Liver (tissue), 3 donors: ENCODE measurements around the gene ZNF329.
"Not testable (repeated sequence)": the region's sequence is repeated elsewhere in the genome, so short reads cannot be mapped to it uniquely, and the experiment has no call there.

Experiments
- EGR1 ChIP-seq, 2 donors: IDR thresholded peaks; 2 replicates each; pipeline ENCODE4 v1.6.1; 2016 to 2018; ENCODE audit warnings: antibody characterized with exemption in 2 of 2, low read depth in 2 of 2
- FOXA1 ChIP-seq: IDR thresholded peaks from 2 replicates; pipeline ENCODE4 v1.6.1; 2016; ENCODE audit warnings: antibody characterized with exemption
- RAD21 ChIP-seq, 2 donors: IDR thresholded peaks; 2 replicates each; pipeline ENCODE4 v1.6.1; 2016; ENCODE audit warnings: antibody characterized with exemption in 2 of 2, mild to moderate bottlenecking in 2 of 2
- RXRA ChIP-seq, 2 donors: IDR thresholded peaks; 2 replicates each; pipeline ENCODE4 v1.6.1; 2017 to 2018; ENCODE audit warnings: antibody characterized with exemption in 2 of 2, mild to moderate bottlenecking in 1 of 2
- SP1 ChIP-seq: IDR thresholded peaks from 2 replicates; pipeline ENCODE4 v1.6.1; 2018; ENCODE audit warnings: antibody characterized with exemption, mild to moderate bottlenecking
- TAF1 ChIP-seq: conservative IDR thresholded peaks from 2 replicates; pipeline ENCODE4 v1.6.1; 2016; ENCODE audit warnings: antibody characterized with exemption, mild to moderate bottlenecking
- TF ChIP-seq, protein P1 (sequence below): fragments of 150-350 bp; IDR thresholded peaks from 2 replicates; pipeline ENCODE4 v1.5.1; 2017; ENCODE audit warnings: improper control_type of control experiment, low read depth, low read length; ENCODE audit not compliant: missing input control
- TF ChIP-seq, protein P2 (sequence below): IDR thresholded peaks from 2 replicates; pipeline ENCODE4 v1.6.1; 2016; ENCODE audit warnings: antibody characterized with exemption, mild to moderate bottlenecking
- TF ChIP-seq, protein P3 (sequence below): IDR thresholded peaks from 2 replicates; pipeline ENCODE4 v1.6.1; 2016; ENCODE audit warnings: antibody characterized with exemption
- TF ChIP-seq, protein P4 (sequence below): IDR thresholded peaks from 2 replicates; pipeline ENCODE4 v1.6.1; 2016; ENCODE audit warnings: antibody characterized with exemption
- donor health status: healthy.
- donor health status: healthy.

DNA sequence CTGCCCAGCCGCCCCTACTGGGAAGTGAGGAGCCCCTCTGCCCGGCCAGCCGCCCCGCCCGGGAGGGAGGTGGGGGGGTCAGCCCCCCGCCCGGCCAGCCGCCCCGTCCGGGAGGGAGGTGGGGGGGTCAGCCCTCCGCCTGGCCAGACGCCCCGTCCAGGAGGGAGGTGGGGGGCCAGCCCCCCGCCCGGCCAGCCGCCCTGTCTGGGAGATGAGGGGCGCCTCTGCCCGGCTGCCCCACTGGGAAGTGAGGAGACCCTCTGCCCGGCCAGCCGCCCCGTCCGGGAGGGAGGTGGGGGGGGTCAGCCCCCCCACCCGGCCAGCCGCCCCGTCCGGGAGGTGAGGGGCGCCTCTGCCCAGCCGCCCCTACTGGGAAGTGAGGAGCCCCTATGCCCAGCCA is 3.1 kb downstream of the ZNF329 start:
- TF ChIP-seq, protein P1, sequence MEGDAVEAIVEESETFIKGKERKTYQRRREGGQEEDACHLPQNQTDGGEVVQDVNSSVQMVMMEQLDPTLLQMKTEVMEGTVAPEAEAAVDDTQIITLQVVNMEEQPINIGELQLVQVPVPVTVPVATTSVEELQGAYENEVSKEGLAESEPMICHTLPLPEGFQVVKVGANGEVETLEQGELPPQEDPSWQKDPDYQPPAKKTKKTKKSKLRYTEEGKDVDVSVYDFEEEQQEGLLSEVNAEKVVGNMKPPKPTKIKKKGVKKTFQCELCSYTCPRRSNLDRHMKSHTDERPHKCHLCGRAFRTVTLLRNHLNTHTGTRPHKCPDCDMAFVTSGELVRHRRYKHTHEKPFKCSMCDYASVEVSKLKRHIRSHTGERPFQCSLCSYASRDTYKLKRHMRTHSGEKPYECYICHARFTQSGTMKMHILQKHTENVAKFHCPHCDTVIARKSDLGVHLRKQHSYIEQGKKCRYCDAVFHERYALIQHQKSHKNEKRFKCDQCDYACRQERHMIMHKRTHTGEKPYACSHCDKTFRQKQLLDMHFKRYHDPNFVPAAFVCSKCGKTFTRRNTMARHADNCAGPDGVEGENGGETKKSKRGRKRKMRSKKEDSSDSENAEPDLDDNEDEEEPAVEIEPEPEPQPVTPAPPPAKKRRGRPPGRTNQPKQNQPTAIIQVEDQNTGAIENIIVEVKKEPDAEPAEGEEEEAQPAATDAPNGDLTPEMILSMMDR = not testable (repeated sequence)
- not testable (repeated sequence) for TF ChIP-seq TAF1; RAD21 (IDR thresholded peaks at IDR 0.05); RXRA (IDR thresholded peaks at IDR 0.05); SP1; FOXA1; EGR1 (IDR thresholded peaks at IDR 0.05; ENCODE audit: low read depth in 2 of 2)
- TF ChIP-seq, protein P2, sequence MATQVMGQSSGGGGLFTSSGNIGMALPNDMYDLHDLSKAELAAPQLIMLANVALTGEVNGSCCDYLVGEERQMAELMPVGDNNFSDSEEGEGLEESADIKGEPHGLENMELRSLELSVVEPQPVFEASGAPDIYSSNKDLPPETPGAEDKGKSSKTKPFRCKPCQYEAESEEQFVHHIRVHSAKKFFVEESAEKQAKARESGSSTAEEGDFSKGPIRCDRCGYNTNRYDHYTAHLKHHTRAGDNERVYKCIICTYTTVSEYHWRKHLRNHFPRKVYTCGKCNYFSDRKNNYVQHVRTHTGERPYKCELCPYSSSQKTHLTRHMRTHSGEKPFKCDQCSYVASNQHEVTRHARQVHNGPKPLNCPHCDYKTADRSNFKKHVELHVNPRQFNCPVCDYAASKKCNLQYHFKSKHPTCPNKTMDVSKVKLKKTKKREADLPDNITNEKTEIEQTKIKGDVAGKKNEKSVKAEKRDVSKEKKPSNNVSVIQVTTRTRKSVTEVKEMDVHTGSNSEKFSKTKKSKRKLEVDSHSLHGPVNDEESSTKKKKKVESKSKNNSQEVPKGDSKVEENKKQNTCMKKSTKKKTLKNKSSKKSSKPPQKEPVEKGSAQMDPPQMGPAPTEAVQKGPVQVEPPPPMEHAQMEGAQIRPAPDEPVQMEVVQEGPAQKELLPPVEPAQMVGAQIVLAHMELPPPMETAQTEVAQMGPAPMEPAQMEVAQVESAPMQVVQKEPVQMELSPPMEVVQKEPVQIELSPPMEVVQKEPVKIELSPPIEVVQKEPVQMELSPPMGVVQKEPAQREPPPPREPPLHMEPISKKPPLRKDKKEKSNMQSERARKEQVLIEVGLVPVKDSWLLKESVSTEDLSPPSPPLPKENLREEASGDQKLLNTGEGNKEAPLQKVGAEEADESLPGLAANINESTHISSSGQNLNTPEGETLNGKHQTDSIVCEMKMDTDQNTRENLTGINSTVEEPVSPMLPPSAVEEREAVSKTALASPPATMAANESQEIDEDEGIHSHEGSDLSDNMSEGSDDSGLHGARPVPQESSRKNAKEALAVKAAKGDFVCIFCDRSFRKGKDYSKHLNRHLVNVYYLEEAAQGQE = not testable (repeated sequence)
- TF ChIP-seq, protein P3, sequence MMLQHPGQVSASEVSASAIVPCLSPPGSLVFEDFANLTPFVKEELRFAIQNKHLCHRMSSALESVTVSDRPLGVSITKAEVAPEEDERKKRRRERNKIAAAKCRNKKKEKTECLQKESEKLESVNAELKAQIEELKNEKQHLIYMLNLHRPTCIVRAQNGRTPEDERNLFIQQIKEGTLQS = not testable (repeated sequence)
- TF ChIP-seq, protein P4, sequence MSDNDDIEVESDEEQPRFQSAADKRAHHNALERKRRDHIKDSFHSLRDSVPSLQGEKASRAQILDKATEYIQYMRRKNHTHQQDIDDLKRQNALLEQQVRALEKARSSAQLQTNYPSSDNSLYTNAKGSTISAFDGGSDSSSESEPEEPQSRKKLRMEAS = not testable (repeated sequence)
